Measurements from ENCODE around the gene GZF1.

GZF1 gene

DNA sequence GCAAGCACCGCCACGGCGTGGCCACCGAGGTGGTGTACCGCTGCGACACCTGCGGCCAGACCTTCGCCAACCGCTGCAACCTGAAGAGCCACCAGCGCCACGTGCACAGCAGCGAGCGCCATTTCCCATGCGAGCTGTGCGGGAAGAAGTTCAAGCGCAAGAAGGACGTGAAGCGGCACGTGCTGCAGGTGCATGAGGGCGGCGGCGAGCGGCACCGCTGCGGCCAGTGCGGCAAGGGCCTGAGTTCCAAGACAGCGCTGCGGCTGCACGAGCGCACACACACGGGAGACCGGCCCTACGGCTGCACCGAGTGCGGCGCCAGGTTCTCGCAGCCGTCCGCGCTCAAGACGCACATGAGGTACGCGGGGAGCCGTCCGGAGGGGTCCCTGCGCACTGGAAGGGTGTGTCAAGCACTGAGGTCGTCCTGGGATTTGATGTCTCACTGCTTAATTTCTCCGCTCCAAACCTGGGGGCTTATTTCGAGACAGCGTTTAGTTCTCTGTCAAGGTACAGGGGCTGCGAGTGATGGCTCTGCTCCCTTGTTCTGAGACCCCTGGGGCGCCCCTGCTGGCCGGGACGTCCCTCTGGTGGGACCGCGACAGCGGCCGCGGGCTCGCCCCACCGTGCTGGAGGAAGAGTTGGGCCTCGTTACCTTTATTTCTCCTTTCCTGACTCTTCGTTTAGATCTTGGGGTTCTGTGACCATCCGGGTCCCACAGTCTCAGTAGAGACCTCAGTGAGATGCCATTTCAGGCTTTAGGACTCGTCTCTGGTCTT lies 3.6 kb downstream of the GZF1 start:
- in situ Hi-C loops (cut with HindIII; ENCODE audit: low pct_ligation_motif_present, low pct_unique_long_range_greater_than_20kb, low sequenced_read_pairs), result no loop called here
- no peak for DNase-seq

- in situ Hi-C loops (cut with HindIII; ENCODE audit: low pct_ligation_motif_present, low pct_unique_long_range_greater_than_20kb, low sequenced_read_pairs), result no loop called here
- no peak for DNase-seq
Measured at GRCh38 chr20:23366384-23366783, 4.4 kb downstream of the GZF1 start.

- no peak for DNase-seq
- in situ Hi-C loops (cut with HindIII; ENCODE audit: low pct_ligation_motif_present, low pct_unique_long_range_greater_than_20kb, low sequenced_read_pairs), result no loop called here
Measured at GRCh38 chr20:23367770-23368169, 5.8 kb downstream of the GZF1 start.

- no peak for DNase-seq
Measured at GRCh38 chr20:23368316-23369071, 6.5 kb downstream of the GZF1 start.

DNA sequence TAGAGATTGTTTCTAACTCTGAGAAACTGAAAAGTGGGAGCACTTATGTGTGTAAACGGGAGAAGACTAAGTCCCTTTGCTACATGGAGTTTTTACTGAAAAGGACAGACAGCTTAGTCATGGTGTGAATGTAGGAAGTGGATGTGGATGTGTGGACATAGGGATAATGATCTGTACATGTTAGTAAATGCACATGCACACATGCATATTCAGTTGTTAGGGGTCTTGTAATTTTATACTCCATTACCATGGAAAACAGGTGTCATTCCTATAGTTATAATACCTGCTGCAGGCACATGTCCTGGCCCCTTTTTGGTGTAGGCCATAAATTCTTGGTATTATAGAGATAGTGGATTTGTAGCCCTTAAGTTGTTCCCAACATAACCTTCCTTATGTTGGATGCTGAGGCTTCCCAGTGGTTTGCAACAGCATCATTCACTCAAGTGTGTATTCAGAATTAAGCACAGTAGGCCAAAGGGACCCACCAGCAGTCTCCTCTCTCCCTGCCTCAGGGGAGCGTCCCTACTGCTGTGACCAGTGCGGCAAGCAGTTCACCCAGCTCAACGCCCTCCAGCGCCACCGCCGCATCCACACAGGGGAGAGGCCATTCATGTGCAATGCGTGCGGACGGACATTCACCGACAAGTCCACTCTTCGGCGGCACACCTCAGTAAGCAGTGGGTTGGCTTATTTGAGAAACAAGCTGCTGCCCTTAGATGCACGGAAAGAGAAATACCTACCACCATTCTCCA lies 7.3 kb downstream of the GZF1 start:
- in situ Hi-C loops (cut with HindIII; ENCODE audit: low pct_ligation_motif_present, low pct_unique_long_range_greater_than_20kb, low sequenced_read_pairs), result no loop called here
- no peak for DNase-seq

More at GRCh38 chr20:23368316-23369071, 6.5 kb downstream of the GZF1 start:
- in situ Hi-C loops (cut with HindIII; ENCODE audit: low pct_ligation_motif_present, low pct_unique_long_range_greater_than_20kb, low sequenced_read_pairs), result no loop called here

GRCh38 chr20:23370274-23370673 lies 8.3 kb downstream of the GZF1 start:
- no peak for DNase-seq
- in situ Hi-C loops (cut with HindIII; ENCODE audit: low pct_ligation_motif_present, low pct_unique_long_range_greater_than_20kb, low sequenced_read_pairs), result no loop called here

GRCh38 chr20:23370873-23371272 lies 8.9 kb downstream of the GZF1 start:
- in situ Hi-C loops (cut with HindIII; ENCODE audit: low pct_ligation_motif_present, low pct_unique_long_range_greater_than_20kb, low sequenced_read_pairs), result no loop called here
- DNase-seq, result no peak

- in situ Hi-C loops (cut with HindIII; ENCODE audit: low pct_ligation_motif_present, low pct_unique_long_range_greater_than_20kb, low sequenced_read_pairs), result no loop called here
- no peak for DNase-seq
Measured at GRCh38 chr20:23371496-23371895, 9.5 kb downstream of the GZF1 start.

GRCh38 chr20:23374441-23374840 lies 12.5 kb downstream of the GZF1 start:
- in situ Hi-C loops (cut with HindIII; ENCODE audit: low pct_ligation_motif_present, low pct_unique_long_range_greater_than_20kb, low sequenced_read_pairs), result no loop called here
- no peak for DNase-seq

DNA sequence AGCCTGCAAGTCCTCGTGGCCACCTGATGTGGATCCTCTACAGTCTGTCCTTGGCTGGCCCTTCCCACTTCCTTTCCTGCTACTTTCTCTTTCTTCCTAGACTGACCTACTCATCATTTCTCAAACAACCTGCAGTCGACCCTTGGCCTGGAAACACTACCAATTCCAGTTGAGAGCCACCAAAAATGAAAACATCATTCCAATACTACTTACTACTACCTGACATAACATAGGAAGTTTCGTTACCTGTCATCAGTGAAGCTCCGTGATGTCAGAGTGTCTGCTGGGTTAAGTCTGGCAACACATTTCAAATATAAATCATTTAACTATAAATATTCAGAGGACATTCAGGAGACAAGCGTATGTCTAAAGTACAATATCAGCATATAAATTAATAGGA lies 13.8 kb downstream of the GZF1 start:
- in situ Hi-C loops (cut with HindIII; ENCODE audit: low pct_ligation_motif_present, low pct_unique_long_range_greater_than_20kb, low sequenced_read_pairs), result no loop called here
- no peak for DNase-seq

DNA sequence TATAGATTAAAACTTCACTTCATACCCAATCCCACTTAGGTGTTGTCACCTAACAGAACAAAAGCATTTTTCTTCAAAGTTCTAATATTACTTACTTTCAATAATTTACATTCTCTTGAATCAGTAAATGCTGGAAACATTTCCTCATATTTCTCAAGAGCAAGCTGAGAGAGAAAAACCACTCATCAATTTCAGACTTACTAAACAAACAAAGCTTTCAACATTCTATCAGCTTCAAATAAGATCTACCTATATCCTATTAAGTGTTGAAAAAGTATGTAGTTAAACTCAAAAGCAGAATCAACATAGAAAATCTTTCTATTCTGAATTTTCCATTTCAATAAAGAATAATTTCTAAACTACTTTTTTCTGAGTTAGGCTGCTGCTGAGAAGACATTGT lies 17.8 kb downstream of the GZF1 start:
- no peak for DNase-seq
- in situ Hi-C loops (cut with HindIII; ENCODE audit: low pct_ligation_motif_present, low pct_unique_long_range_greater_than_20kb, low sequenced_read_pairs), result no loop called here

GRCh38 chr20:23381876-23382275 lies 19.9 kb downstream of the GZF1 start:
- in situ Hi-C loops (cut with HindIII; ENCODE audit: low pct_ligation_motif_present, low pct_unique_long_range_greater_than_20kb, low sequenced_read_pairs), result no loop called here
- no peak for DNase-seq

- in situ Hi-C loops (cut with HindIII; ENCODE audit: low pct_ligation_motif_present, low pct_unique_long_range_greater_than_20kb, low sequenced_read_pairs), result no loop called here
- no peak for DNase-seq
Measured at GRCh38 chr20:23386304-23387117, 24.5 kb downstream of the GZF1 start.

- DNase-seq, result no peak
- in situ Hi-C loops (cut with HindIII; ENCODE audit: low pct_ligation_motif_present, low pct_unique_long_range_greater_than_20kb, low sequenced_read_pairs), result no loop called here
Measured at GRCh38 chr20:23387118-23387443, 25.1 kb downstream of the GZF1 start.

DNA sequence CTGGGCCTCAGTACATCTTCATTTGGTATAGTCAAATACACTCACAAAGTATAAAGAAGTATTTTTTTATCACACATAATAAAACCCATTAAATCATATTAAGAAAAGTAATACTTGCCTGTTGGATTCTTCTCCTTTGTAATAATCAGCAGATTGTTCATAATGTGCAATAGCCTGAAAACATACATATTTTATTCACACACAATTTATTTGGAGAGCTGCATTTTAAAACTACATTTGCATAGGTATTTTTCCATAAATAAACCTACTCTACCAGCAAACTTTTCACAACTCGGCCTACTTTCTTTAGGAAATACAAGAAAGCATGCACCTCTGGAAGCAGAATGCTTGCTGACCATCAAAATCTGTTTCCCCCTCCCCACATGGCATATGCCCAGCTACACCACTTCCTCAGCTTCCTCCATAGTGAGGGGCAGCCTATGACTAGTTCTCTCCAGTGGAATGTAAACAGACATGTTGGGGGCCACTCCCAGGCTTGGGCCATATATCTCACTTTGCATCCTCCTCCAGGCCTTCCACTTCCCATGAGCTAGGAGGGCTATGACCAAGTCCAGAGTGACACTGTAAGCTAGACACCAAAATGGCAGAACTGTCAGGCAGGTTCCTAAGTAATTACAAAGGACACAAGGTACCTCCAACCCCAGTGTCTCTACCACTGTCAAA lies 28.3 kb downstream of the GZF1 start:
- in situ Hi-C loops (cut with HindIII; ENCODE audit: low pct_ligation_motif_present, low pct_unique_long_range_greater_than_20kb, low sequenced_read_pairs), result no loop called here
- no peak for DNase-seq

GRCh38 chr20:23391707-23392310 lies 29.8 kb downstream of the GZF1 start:
- DNase-seq, result no peak
- in situ Hi-C loops (cut with HindIII; ENCODE audit: low pct_ligation_motif_present, low pct_unique_long_range_greater_than_20kb, low sequenced_read_pairs), result no loop called here

GRCh38 chr20:23393996-23394775 lies 32.2 kb downstream of the GZF1 start:
- no peak for DNase-seq
- in situ Hi-C loops (cut with HindIII; ENCODE audit: low pct_ligation_motif_present, low pct_unique_long_range_greater_than_20kb, low sequenced_read_pairs), result no loop called here
